ENCODE measurements around the gene SMIM5. TPM values are rescaled to one million over a fixed set of nuclear protein-coding genes. Genes with fewer than 3 reads are reported as not detected.

Gene SMIM5
- total and polyA plus RNA-seq, 8 donors = 0.55 to 15.3 (median 0.86) TPM

DNA sequence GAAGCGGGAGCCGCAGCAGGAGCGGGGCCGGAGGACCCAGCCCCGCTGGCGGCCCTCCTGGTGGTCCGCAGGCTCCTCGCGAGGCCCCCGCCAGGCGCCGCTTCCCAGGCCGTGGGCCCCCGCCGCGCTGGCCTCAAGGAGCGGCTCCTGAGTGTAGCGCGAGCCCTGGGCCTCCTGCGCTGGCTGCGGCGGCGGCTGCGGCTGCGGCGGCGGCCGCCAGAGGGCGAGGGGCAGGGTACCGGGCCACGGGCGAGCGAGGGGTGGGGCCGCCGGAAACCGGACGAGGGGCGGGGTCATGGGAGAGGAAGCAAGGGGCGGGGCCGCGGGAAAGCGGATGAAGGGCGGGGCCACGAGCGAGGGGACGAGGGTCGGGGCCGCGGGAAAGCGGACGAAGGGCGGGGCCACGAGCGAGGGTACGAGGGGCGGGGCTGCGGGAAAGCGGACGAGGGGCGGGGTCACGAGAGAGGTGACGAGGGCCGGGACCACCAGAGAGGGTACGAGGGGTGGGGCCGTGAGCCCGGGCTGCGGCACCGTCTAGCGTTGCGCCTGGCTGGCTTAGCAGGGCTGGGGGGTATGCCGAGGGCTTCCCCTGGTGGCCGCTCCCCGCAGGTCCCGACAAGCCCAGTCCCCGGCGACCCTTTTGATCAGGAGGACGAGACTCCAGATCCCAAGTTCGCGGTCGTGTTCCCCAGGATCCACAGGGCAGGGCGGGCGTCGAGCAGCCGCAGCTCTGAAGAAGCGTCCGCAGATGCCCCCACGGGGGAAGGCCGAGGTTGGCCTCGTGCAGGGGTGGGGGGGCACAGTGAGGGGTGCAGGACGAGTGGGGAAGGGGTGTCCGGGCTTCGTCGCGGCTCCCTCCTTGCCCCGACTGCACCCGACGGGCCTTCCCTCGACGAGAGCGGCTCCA is 44.0 kb upstream of the SMIM5 start:
- peak; percentile 41 to 69 (median 66) for TF ChIP-seq CTCF (IDR thresholded peaks at IDR 0.05)
- DNase-seq (peak; percentile 94 to 100 (median 97)), FAIRE-seq (no peak), ATAC-seq (peak; percentile 91 to 94 (median 94))
- 8% methylated on average over 63 to 100 of the region's 100 CpGs for WGBS, 2 donors
- Histone ChIP-seq H3K27ac (peak overlapping the region; percentile 76 to 88 (median 83)), H3K9me3 (no peaks in the 10 kb centered on the region), H3K27me3 (no peaks in the 10 kb centered on the region), H3K4me3 (peak overlapping the region; percentile 30 to 65 (median 55)), H3K36me3 (no peaks in the 10 kb centered on the region), H3K4me1 (peaks cover 0 to 5% (median 4%) of the 10 kb centered on the region in 3 donors)
- intact Hi-C loops (cut with DNase I) = loop anchor here in 2 of 3 donors (5.0 to 10.0 kb wide), 2 partner anchors 54 to 62 kb away; partner anchors contain the start of gene LLGL2 (in 1 of the 2)

- no peak for TF ChIP-seq CTCF (IDR thresholded peaks at IDR 0.05)
- FAIRE-seq (no peak), DNase-seq (peak in 4 of 6 donors; percentile 31 to 86 (median 66)), ATAC-seq (no peak)
- peaks cover 0 to 5% (median 4%) of the 10 kb centered on the region in 3 donors for H3K4me1 ChIP-seq
- H3K4me3 ChIP-seq = peak overlapping the region; percentile 30 to 65 (median 55)
- H3K27me3 ChIP-seq = no peaks in the 10 kb centered on the region
- no peaks in the 10 kb centered on the region for H3K9me3 ChIP-seq
- no peaks in the 10 kb centered on the region for H3K36me3 ChIP-seq
- intact Hi-C loops (cut with DNase I) = loop anchor here in 2 of 3 donors (5.0 to 10.0 kb wide), 2 partner anchors 55 to 63 kb away; partner anchors contain the start of gene LLGL2 (in 1 of the 2)
- peak overlapping the region in 1 of 4 donors; percentile 42 for H3K27ac ChIP-seq
- 51 to 52% methylated on average over 26 to 29 of the region's 29 CpGs for WGBS, 2 donors
Measured at GRCh38 chr17:75589919-75590303, 43.3 kb upstream of the SMIM5 start.

DNA sequence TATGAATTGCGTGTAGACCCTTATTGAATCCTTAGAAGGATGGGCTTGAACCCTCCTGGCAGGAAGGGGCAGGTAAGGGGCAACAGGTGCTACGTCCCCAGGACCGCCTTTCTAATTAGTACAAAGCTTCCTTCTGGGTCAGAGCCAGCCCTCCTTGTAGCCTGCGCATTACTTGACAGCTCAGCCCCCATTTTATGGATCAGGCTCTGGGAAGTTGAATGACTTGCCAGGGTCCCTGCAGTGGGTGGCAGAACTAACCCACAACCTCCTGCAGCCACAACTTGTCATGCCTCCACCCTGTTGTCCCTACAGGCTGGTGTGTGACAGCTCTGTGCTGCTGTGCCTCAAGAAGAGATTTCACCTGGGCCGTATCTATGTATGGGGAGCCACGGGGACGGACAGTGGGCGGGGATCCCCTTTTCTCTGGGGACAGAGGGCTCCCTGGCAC is 42.9 kb upstream of the SMIM5 start:
- Histone ChIP-seq H3K36me3 (no peaks in the 10 kb centered on the region), H3K9me3 (no peaks in the 10 kb centered on the region), H3K4me3 (no peak overlapping the region), H3K27ac (no peak overlapping the region), H3K4me1 (peaks cover 0 to 5% (median 4%) of the 10 kb centered on the region in 3 donors), H3K27me3 (no peaks in the 10 kb centered on the region)
- intact Hi-C loops (cut with DNase I) = no loop called here
- no peak for ATAC-seq
- TF ChIP-seq CTCF (IDR thresholded peaks at IDR 0.05) = no peak
- peak in 1 of 6 donors; percentile 52 for DNase-seq
- FAIRE-seq = no peak
- WGBS, 2 donors = 79 to 80% methylated on average over 8 of the region's 8 CpGs

- Histone ChIP-seq H3K4me1 (peaks cover 0 to 5% (median 4%) of the 10 kb centered on the region in 3 donors), H3K36me3 (no peaks in the 10 kb centered on the region), H3K27ac (no peak overlapping the region), H3K27me3 (no peaks in the 10 kb centered on the region), H3K4me3 (no peak overlapping the region), H3K9me3 (no peaks in the 10 kb centered on the region)
- no peak for TF ChIP-seq CTCF (IDR thresholded peaks at IDR 0.05)
- ATAC-seq = no peak
- no peak for DNase-seq
- 76 to 83% methylated on average over 12 of the region's 12 CpGs for WGBS, 2 donors
- FAIRE-seq = no peak
- intact Hi-C loops (cut with DNase I) = no loop called here
Measured at GRCh38 chr17:75590849-75591721, 42.1 kb upstream of the SMIM5 start.

All from pancreas (tissue), 10 donors.